Epidermal melanocyte (primary cell): ENCODE results near the gene CALCOCO1.

Experiments
- DNase-seq: peaks from one replicate; pipeline ENCODE4 v3.0.0; 2011; ENCODE audit warnings: low spot score; ENCODE audit not compliant: insufficient read length

Gene CALCOCO1

DNA sequence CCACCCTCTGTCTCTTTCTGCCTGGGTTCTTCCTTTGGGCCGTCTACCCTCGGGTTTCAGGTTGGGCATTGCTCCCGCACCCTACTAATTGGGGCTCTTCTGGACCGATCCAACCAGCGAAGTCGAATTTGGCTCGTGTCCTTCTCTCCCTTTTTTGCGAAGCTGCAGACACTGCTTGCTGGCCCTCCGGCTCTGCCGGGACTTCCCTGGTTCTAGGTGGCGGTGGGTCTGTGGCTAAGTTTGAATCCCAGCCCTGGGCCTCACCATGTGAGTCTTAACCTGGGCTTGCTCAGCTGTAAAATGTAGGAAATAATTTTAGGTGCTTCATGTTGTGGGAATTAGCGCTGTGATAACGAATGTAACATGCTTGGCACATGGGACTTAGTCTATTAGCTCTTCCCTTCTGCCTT is 24.9 kb upstream of the CALCOCO1 start:
- DNase-seq = no peak

DNA sequence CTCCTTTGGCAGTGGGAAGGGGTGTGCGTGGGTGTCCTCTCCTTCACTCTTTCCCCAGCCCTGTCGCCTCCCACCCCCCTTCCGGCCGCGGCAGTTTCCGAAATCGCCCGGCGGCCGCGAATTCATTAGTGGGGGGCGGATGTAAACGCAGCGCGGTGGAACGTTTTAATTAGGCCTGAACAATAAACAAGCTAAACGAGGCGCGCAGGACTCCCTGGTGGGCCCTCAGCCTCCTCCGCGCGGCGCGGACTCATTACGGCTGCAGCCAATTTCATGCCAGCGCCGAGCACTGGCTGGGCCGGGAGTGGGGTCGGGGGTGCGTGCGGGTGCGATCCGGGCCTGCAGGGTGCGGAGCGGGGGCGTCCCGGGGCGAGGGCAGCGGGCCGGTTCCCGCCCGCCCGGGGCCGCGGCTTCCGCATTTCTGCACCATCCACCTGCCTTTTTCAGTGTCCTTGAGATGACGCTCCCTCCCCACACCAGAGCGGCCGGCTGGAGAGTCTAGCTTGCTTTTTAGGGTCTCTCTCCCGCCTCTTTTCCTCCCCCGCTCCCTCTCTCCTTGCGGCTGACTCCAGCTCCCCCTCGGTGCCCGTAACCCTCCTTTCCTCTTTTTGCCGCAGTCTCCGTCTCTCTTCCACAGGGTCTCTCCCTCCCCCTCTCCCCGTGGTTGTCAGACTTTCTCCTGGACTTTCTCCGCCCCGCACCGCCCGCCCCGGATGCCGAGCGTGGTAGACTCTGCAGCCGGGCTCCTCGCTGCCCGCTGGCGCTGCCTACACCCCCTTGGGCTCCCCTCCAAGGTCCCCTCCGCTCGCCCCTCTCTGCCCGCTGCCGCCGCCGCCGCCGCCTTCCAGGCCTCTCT is 24.3 kb upstream of the CALCOCO1 start, which contains the start of gene CISTR:
Gene CISTR, minus strand, starts transcription at position 644 of the 856 bp plus-strand sequence.
- DNase-seq = no peak

DNA sequence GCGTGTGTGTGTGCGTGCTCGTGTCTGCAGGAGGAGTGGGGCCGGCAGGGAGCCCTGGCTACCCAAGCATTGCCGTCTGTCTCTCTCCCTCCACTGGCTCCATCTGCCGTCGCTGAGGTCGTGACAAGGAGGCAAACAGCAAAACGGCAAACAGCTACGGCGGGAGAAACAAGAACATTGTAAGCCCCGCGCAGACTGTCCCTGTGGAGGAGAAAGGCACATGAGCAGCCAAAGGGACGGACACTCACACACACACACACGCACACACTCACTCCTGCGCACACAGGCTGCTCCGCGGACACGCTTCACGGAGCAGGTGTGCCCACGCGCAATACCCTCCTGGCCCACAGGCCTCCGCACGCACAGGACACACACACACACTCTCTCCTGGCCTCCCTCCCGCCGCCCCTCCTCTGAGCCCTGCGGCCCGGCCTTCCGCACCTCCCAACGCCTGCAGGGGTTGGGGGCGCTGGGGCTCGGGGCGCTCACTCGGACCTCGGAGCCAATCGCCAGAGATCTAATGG is 23.6 kb upstream of the CALCOCO1 start:
- no peak for DNase-seq

DNA sequence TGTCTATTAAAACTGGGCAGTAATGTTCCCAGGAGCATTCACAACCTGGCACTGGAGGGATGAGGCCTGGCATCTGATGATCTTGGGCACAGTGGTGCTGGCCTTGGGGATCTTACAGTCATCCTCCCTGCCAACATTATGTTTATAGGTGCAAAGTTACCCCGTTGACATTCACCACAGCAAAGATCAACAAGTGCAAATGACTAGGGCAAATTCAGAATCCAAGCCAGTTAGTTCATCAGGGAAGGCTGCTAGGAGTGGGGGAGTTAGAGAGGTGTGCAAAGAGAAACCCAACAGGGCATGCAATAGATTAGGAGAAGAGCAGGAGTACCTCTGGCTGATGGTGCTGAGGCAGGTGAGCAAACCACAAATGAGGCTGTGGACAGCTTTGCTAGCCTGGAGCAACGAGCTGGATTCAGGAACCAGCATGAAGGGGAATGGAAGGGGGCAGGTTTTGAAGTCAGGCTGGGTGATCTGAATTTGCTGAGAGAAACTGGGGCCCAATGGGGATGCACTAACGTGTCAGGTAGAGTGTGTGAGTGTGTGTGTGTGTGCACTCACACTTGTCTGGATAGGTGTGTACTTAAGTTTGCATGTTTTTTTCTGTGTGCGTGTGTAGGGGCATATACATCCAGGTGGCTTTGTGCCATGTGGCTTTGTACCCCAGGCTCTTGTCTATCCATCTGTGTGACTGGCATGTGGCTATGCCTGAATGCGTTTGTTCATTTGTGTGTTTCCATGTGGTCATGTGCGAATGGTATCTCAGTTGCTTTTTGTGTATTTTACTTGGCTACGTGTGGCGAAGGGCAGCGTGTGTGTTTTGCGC is 22.9 kb upstream of the CALCOCO1 start:
- no peak for DNase-seq

DNA sequence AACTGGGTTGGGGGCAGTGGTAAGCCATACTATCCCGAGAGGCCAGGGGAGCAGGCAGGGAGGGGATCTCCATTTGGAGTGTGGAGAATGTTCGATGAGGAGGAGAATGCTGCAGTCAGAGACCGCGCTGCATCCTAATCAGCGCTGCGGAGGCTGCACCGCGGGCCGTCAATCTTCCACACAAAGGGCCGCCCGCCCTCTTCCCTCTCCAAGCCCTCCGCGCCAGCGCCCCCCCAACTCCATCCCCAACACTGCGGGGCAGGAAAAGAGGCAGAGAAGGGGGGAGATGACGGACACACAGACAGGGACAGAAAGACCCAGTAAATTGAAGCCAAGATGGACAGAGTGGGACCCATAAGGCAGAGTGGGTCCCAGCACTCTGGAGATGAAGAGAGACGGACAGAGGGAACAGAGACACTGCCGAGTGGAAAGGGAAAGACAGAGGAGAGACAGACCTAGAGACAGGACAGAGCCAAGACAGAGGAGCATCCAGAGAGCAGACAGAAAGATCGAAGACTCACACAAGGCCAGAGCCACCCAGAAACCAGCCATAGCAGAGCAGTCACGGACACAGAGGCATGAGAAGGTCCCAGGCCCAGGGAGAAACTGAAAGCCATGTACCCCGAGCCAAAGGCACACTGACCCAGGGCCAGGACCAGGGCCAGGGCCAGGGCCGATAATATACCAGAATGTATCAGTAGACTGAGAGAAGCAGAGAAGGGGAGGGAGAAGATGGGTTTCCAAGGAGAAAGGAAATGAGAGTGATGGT is 21.0 kb upstream of the CALCOCO1 start:
- no peak for DNase-seq

DNA sequence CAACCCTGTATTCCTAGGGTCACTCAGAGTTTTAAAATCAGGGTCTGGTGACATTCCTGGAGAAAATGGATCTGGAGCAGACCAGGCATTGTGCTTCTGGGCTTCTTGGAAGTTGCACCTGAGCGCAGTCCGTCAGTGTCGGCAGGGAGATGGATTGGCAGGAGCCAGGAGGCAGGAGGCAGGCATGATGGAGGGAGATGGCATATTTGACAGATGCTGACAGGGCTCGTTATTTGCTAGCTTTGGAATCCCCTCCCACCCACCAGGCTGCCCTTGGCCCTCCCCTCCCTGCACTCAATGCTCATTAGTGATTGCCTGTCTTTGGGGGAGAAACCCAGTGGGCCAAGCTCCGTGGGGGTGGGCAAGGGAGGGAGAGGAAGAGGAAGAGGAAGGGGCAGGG is 19.8 kb upstream of the CALCOCO1 start:
- no peak for DNase-seq

DNA sequence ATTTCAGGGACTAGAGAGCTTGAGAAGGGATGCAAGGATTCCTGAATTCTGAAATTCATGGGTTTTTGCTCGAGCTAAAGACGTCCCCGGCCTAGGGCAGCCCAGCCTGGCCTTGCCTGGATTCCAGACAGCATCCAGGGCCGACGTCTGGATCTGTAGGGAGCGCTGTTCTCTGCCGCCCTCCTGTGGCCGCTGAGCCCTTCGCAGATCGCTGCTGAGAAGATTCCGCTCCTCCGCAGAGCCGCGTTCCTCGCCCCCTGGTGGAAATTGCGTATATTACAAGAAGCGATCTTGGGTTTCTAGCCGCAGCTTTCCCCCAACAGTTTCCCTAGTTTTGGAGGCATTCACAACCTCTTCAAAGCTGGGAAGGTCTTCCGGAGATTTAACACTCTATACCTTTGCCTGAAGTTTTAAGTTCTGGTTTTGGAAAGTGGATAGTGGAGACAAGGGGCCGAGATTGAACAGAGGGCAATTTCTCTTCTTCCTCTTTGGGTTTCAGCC is 19.4 kb upstream of the CALCOCO1 start:
- DNase-seq = peak; percentile 97

DNA sequence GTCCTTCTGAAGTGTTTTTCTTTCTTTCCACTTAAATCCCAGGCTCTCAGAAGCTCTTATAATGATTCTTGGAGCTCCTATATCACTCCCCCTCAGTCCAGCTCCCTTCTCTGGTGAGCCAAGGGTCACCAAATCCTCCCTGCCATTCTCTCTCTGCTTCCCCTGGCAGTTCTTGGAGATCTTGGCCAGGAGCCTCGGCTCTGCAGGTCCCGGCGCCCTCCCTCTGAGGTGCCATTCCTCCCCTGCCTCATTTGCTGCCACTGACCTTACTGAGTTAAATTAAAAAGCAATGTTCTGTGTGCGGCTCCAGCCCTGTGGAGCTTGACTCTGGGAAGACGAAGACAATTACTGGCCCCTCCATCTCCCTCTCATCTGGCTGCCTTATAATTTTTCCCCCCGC is 17.5 kb upstream of the CALCOCO1 start:
- DNase-seq = no peak

DNA sequence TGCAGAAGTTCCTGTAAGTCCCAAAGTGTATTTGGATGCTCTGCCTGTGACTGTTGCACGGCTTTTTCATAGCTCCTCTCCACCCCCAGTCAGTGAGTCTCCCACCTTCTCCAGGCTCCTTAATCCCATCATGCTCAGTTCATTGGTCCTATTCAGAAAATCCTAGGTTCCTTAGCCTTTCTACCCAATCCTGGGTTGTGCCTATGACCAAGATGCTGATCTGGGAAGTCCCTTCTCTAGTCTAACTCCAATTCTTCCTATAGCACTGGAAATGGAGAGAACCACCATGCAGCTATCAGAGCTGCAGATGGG is 16.8 kb upstream of the CALCOCO1 start:
- DNase-seq = no peak

DNA sequence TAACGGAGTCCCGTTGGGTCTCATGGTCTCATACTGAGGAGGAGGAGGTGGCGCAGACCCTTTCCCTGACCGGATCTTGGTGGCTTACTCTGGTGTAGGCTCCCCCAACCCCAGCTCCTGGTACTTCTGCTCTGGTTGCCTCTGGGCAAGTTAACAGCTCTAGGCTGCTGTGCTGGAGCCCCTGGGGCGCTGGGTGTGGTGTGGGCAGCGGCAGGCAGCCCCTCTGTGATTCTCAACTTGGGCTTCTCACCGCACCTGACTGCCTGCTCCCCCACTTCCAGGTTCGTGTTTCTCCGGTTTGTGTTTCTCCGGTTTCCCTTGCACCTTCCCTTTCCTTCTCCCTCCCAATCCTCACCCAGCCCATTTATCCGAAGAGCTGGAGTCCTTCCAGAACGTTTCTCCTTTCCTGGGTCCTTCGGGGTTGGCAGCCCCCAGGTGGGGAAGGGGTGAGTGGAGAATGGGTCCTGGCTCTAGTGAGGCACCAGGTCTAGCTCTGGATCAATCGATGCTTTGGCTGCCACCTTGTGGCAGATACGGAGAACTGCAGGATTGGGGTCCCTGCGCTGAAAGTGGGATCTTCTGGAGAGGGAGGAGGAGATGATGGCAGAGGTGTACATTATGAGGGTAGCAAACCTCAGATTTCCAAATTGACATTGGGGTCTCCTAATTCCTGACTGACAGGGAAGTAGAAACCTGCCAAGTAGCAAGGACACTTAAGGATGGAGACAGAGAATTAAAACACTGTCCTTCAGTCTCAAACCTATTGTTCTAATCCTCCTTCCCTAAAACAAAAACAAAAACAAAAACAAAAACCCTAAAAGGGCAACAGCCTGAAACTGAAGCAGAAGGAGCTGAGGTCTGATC is 16.2 kb upstream of the CALCOCO1 start:
- DNase-seq = peak; percentile 65

DNA sequence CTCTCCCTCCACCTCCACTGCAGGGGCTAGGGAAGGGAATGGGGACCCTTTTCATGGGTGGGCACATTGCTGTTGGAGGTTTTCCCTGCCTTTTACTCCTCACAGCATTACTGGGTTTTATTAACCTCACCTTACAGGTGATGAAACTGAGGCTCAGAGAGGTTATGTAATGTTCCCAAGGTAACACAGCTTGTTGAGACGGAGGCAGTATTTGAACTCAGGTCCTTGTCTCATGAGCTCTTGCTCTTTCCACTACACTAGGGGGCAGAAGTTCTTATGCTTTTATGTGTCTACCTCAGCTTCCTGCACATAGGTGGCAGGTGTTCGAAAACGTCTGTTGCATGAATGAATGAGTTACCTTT is 12.9 kb upstream of the CALCOCO1 start:
- no peak for DNase-seq

DNA sequence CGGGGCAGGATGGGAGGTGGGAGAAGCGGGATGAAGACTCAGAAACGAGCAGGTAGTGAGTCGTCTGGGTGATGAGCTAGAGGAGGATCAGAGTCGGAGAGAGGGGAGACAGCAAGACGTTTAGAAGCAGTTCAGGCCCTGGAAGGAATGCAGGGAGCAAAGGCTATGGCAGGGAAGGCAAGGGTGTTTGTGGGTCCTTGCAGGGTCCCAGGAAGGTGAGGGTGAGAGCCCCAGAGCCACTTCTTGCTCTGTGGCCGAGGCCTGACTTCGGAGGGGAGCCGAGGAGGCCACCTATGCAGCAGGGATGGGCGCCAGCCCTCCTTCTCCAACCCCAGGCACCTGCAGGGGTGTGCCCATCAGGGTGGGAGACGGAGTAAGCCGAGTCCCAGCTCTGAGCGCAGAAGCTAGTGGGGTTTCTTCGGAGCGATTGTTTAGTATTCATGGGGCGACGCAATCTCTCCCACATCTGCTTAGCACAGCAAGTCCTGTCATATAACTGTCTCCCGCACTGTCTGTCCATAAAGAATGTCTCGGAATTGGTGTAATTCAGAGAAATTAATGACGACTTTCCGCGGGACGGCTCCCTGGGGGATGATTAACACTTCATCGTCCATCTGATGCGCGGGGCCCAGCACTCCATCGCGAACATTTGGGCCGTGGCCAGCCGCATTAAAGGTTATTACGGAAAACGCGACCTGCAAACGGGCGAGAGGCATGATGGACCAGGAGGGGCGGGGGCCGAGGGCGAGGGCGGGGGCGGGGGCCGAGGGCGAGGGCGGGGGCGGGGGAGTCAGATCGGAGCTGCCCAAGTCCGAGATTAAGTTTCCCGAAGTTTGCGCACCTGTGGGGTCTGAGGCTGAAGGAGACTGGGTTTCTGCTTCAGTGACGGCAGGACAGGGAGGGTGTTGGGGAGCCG is 12.2 kb upstream of the CALCOCO1 start:
- no peak for DNase-seq

DNA sequence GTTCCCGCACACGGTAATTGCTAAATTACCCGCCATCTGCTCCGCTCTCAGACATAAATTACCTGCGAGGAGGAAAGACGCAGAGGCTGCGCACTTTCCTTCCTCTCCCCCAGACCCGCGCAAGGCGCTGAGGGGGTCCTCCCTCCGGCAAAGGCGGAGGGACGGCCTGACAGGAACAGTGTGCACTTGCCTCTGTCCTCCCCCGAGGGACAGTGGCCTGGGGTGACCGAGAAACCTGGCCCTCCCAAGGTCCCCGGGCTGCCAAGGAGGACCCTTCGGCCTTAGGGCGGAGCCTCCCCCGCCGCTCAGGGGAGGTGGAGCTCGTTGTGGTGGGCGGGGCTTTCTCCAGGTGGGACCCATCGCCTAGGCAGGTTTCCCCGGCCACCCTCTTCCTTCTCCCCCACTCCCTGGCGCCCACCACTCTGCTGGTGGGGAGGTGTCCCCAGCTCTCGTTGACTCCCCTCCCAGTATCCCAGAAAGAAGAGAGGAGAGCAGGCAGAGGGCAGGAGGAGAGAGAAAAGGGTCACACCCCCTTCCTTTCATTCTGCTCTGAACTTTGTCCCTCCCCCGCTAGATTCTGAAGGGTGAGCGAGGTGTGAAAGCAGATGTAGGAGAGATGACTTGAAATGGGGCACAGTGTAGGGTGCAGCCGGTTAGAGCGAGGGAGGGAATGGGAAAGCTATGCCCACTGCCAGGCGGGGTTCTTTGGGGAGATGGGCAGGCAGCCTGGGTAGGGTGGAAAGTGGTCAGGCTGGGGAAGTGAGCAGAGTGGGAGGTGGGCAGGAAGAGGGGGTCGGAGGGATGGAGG is 11.4 kb upstream of the CALCOCO1 start:
- no peak for DNase-seq

DNA sequence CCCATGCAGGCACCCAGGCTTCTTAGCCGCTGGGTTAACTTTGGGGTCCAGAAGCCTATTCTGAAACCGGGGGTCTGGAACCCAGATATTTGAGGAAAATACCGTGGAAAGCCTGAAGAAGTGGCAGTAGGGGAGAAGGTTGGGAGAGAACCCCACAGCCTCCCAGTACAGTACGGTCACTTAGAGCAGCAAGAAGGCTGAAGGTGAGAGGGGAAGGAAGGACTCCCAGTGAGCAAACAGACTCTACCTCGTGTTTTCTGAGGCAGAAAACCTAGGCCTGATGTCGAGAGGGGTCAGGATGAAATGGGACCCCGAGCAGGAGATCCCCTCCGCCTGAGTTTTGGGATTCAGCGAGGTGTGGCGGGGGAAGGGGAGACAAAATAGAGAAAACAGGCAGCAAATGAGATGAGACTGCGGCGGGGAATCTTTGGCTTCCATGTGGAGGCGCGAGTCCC is 10.7 kb upstream of the CALCOCO1 start:
- no peak for DNase-seq

DNA sequence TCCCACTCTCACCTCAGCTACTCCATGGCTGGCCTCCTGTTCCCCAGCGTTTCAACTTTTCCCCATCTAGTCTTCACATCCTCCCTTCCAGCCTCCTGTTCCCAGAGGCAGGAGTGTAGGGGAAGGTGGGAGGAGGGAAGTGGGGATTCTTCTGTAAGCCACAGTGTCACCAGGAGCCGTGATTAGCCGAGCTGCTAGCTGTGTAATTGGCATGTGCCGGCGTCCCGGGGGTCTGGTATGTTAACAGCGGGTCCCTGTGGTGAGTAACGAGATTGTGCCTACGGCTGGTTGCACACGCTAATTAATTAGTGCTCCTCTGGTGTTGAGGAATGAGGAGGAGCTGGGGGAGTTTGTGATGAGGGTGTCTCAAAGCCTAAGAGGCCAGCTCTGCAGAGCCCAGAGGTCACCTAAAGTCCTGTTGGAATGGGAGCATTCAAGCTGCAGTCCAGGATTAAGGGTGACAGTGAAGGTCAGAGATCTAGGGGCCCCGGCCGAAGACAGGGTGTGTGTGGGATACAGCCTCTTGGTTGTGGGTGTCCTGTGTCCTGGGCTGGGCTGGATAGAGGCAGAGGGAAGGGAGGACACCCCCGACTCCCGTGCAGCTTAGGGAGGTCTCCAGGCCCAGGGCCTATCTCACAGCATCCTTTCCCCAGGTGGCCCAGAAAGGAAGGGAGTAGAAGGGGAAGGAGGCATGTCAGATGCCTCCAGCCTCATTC is 10.0 kb upstream of the CALCOCO1 start:
- DNase-seq = no peak

DNA sequence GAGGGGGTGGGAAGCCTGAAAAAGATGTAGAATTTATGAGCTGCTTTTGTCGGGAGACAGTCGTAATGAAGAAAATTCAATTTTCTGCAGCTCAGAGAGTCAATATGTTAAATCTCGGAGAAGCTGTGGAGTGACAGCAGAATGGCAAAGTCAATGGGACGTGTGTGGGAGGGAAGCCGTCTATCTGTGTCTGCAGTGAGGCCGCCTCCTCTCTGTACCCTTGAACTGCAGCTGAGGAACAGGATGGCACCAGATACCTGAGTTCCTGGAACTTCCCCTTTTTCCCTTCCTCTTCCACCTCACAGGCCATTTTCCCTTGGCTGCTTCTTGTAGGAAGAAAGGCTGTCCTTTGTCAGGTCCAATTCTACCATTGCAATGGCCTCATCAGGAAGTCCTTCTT is 9.3 kb upstream of the CALCOCO1 start:
- no peak for DNase-seq

DNA sequence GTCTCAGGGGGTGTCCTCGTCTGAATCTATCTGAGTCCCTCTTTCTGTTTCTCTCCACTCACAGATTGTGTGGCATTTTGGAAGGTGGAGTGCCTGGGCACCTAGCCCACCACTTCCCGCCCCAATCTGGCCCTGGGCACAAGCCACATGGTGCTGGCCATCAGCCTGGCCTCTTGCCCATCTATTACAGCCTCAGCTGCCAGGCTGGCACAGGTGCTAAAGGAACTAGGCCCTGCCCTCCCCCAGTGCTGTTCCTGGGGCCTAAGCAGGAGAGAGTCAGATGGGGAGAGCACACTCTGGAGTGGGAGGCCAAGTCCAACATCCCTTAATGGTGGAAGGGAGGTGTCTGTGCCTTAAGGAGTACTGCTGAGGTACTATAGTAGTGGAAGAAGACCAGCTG is 8.3 kb upstream of the CALCOCO1 start:
- no peak for DNase-seq

DNA sequence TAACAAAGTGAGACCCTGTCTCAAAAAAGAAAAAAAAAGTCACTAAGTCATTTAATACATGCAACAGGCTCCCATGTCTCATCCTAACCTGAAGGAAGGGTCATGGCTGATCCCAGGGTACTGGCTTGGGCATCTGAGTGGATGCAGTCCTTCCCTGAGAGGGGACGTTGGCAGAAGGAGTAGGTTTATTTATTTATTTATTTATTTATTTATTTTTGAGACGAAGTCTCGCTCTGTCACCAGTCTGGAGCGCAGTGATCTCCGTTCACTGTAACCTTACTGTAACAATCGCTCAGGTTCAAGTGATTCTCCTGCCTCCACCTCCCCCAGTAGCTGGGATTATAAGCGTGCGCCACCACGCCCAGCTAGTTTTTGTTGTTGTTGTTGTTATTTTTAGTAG is 7.2 kb upstream of the CALCOCO1 start:
- DNase-seq = no peak
